Tibial nerve (tissue), 3 donors: ENCODE measurements around the gene WNT9A.

Experiments
- POLR2A ChIP-seq, 2 donors: fragments of 450-650 bp; IDR thresholded peaks; one replicate each; pipeline ENCODE4 v1.6.1; 2017; ENCODE audit warnings: antibody characterized with exemption in 2 of 2, mild to moderate bottlenecking in 2 of 2, moderate library complexity in 2 of 2
- TF ChIP-seq, protein P1 (sequence below), 5 experiments: fragments of 200-600 bp in 3 of 5; fragments of 450-650 bp in 2 of 5; sonication (generic) in 3 of 5; IDR thresholded peaks; one replicate each; pipeline ENCODE4 v1.5.1; 2016 to 2019; ENCODE audit warnings: antibody characterized with exemption in 5 of 5, mild to moderate bottlenecking in 3 of 5, moderate library complexity in 2 of 5

DNA sequence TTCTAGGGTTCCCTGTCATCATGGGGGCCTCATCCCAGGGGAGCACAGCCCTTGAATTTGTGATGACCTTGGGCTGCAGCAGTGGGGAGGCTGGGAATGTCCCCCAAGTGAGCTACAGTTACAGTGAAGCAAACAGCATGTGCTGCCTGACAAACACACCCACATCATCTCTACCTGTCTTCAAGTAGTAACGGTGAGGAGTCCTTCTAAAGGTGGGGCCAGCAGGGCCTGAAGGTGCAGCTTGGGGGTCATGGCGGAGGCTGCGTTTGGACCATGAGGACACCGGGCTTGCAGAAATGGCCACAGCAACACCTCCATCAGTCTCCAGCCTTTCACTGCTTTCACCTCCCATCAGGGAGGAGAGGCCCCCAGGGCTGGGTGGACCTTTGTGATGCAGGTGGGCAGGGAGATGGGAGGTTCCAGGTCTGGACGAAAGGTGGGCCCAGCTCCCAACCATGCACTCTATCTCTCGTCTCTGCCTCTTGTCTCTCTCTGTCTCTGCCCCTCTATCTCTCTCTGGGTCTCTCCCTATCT is 55.7 kb downstream of the WNT9A start:
- TF ChIP-seq, protein P1, sequence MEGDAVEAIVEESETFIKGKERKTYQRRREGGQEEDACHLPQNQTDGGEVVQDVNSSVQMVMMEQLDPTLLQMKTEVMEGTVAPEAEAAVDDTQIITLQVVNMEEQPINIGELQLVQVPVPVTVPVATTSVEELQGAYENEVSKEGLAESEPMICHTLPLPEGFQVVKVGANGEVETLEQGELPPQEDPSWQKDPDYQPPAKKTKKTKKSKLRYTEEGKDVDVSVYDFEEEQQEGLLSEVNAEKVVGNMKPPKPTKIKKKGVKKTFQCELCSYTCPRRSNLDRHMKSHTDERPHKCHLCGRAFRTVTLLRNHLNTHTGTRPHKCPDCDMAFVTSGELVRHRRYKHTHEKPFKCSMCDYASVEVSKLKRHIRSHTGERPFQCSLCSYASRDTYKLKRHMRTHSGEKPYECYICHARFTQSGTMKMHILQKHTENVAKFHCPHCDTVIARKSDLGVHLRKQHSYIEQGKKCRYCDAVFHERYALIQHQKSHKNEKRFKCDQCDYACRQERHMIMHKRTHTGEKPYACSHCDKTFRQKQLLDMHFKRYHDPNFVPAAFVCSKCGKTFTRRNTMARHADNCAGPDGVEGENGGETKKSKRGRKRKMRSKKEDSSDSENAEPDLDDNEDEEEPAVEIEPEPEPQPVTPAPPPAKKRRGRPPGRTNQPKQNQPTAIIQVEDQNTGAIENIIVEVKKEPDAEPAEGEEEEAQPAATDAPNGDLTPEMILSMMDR (IDR thresholded peaks at IDR 0.05), result no peak
- no peak for TF ChIP-seq POLR2A (IDR thresholded peaks at IDR 0.05)
